MM.1S (cell line): ENCODE data around the gene POU2F2.
"Not testable (repeated sequence)": the region's sequence is repeated elsewhere in the genome, so short reads cannot be mapped to it uniquely, and the experiment has no call there.

Experiments used
- DNase-seq: peaks from one replicate; pipeline ENCODE4 v3.0.0-alpha.2; 2015
- H2AFZ ChIP-seq: fragments of 300-600 bp; sonication (generic); 2 replicates; pipeline ENCODE4 v1.6.0; 2016; ENCODE audit warnings: antibody characterized with exemption, low read length
- H3F3A ChIP-seq: fragments of 300-600 bp; sonication (generic); 2 replicates; pipeline ENCODE4 v1.6.1; 2016; ENCODE audit warnings: mild to moderate bottlenecking, antibody characterized with exemption, low read length, moderate library complexity, mixed read lengths; ENCODE audit not compliant: insufficient read depth
- H3K27ac ChIP-seq: fragments of 300-600 bp; sonication (generic); 2 replicates; pipeline ENCODE4 v1.5.1; 2016; ENCODE audit warnings: mild to moderate bottlenecking, low read length
- H3K27me3 ChIP-seq: fragments of 300-600 bp; sonication (generic); replicated peaks from 2 replicates; pipeline ENCODE4 v1.6.0; 2016; ENCODE audit warnings: low read length; ENCODE audit not compliant: insufficient read depth
- H3K36me3 ChIP-seq: fragments of 300-600 bp; sonication (generic); replicated peaks from 2 replicates; pipeline ENCODE4 v1.6.1; 2016; ENCODE audit warnings: mild to moderate bottlenecking, low read length, mixed read lengths; ENCODE audit not compliant: insufficient read depth
- H3K4me1 ChIP-seq: fragments of 300-600 bp; sonication (generic); 2 replicates; pipeline ENCODE4 v1.6.1; 2016; ENCODE audit warnings: low read length, mixed read lengths
- H3K4me2 ChIP-seq: fragments of 300-600 bp; sonication (generic); 2 replicates; pipeline ENCODE4 v1.6.0; 2016; ENCODE audit warnings: low read depth, low read length
- H3K4me3 ChIP-seq: fragments of 300-600 bp; sonication (generic); 2 replicates; pipeline ENCODE4 v1.5.1; 2016; ENCODE audit warnings: low read length, mixed read lengths
- H3K79me2 ChIP-seq: fragments of 300-600 bp; sonication (generic); 2 replicates; pipeline ENCODE4 v1.6.1; 2016; ENCODE audit warnings: mixed run types, low read length, mixed read lengths
- H3K9ac ChIP-seq: fragments of 300-600 bp; sonication (generic); 2 replicates; pipeline ENCODE4 v1.6.1; 2016; ENCODE audit warnings: low read length, mixed read lengths
- H3K9me2 ChIP-seq: fragments of 300-600 bp; sonication (generic); replicated peaks from 2 replicates; pipeline ENCODE4 v1.6.1; 2016; ENCODE audit warnings: mild to moderate bottlenecking, low read length, mixed read lengths; ENCODE audit not compliant: insufficient read depth
- H3K9me3 ChIP-seq: fragments of 300-600 bp; sonication (generic); replicated peaks from 2 replicates; pipeline ENCODE4 v1.6.1; 2016; ENCODE audit warnings: mild to moderate bottlenecking, low read length, mixed read lengths; ENCODE audit not compliant: insufficient read depth
- H4K20me1 ChIP-seq: fragments of 300-600 bp; sonication (generic); 2 replicates; pipeline ENCODE4 v1.6.1; 2016; ENCODE audit warnings: mild to moderate bottlenecking, low read length, moderate library complexity, mixed read lengths; ENCODE audit not compliant: insufficient read depth
- EZH2 ChIP-seq: fragments of 300-600 bp; sonication (generic); optimal IDR thresholded peaks from 2 replicates; pipeline ENCODE3; 2017; ENCODE audit warnings: low read depth, mild to moderate bottlenecking, antibody characterized with exemption, low read length, mixed read lengths
- EZH2phosphoT487 ChIP-seq: fragments of 300-600 bp; sonication (generic); IDR thresholded peaks from 2 replicates; pipeline ENCODE4 v1.6.1; 2018; ENCODE audit warnings: antibody characterized with exemption, low read length
- TF ChIP-seq, protein P1 (sequence below): fragments of 300-600 bp; sonication (generic); IDR thresholded peaks from 2 replicates; pipeline ENCODE4 v1.5.1; 2016; ENCODE audit warnings: antibody characterized with exemption, low read length, mixed read lengths

POU2F2 gene

DNA sequence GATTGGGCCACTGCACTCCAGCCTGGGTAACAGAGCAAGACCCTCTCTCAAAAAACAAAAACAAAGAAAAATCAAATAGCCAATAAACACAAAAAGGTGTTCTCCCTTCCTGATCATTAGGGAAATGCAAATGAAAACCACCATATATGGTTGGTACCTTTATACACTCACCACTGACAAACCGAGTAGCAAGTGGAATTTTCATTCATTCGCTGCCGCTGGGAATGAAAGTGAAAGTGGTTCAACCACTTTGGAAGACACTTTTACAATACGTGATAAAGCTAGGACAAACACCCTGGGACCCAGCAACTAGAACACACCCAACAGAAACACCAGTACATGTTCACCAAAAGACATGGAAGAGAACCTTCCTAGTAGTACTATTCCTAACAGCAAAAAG lies 83.3 kb downstream of the POU2F2 start:
- H3K4me1 ChIP-seq: no peaks in the 10 kb centered on the region; the same call in 1 of the 2 replicates
- peaks cover 2% of the 10 kb centered on the region; the same call in 1 of the 2 replicates for H3F3A ChIP-seq
- no peaks in the 10 kb centered on the region for H3K36me3 ChIP-seq
- H4K20me1 ChIP-seq: no peaks in the 10 kb centered on the region
- no peaks in the 10 kb centered on the region for H3K9me2 ChIP-seq
- peaks cover 9% of the 10 kb centered on the region; the same call in 1 of the 2 replicates for H3K27me3 ChIP-seq
- H3K4me2 ChIP-seq: peak overlapping the region; percentile 24; the same call in 1 of the 2 replicates
- H3K9me3 ChIP-seq: no peaks in the 10 kb centered on the region
- H3K4me3 ChIP-seq: no peak overlapping the region
- no peak for DNase-seq
- no peak overlapping the region for H2AFZ ChIP-seq
- TF ChIP-seq, protein P1, sequence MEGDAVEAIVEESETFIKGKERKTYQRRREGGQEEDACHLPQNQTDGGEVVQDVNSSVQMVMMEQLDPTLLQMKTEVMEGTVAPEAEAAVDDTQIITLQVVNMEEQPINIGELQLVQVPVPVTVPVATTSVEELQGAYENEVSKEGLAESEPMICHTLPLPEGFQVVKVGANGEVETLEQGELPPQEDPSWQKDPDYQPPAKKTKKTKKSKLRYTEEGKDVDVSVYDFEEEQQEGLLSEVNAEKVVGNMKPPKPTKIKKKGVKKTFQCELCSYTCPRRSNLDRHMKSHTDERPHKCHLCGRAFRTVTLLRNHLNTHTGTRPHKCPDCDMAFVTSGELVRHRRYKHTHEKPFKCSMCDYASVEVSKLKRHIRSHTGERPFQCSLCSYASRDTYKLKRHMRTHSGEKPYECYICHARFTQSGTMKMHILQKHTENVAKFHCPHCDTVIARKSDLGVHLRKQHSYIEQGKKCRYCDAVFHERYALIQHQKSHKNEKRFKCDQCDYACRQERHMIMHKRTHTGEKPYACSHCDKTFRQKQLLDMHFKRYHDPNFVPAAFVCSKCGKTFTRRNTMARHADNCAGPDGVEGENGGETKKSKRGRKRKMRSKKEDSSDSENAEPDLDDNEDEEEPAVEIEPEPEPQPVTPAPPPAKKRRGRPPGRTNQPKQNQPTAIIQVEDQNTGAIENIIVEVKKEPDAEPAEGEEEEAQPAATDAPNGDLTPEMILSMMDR: no peak
- TF ChIP-seq EZH2: no peak
- TF ChIP-seq EZH2phosphoT487: no peak
- H3K79me2 ChIP-seq: no peaks in the 10 kb centered on the region
- no peak overlapping the region for H3K27ac ChIP-seq
- no peak overlapping the region for H3K9ac ChIP-seq

DNA sequence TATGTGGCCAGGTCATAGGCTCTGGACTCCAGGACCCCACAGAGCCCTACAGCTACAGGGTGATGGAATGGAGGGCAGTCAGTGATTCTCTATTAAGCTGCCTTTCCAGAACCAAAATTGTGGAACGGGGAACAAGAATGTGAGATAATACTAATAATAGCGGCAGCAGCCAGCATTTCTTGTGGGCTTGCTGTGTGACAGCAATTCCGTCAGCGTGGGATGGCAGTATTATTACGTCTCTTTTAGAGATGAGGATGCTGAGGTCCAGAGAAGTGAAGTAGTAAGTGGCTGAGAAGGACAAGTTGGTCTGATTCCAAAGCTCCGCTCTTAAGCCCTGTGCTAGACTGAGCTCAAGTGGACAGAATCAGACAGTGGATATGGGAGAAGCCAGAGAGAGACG lies 86.7 kb downstream of the POU2F2 start:
- Histone ChIP-seq H3K9ac (no peak overlapping the region), H3K27me3 (no peaks in the 10 kb centered on the region), H3F3A (peaks cover 8% of the 10 kb centered on the region), H3K9me3 (no peaks in the 10 kb centered on the region), H3K27ac (no peak overlapping the region), H2AFZ (no peak overlapping the region), H3K9me2 (no peaks in the 10 kb centered on the region), H3K4me3 (no peak overlapping the region), H4K20me1 (no peaks in the 10 kb centered on the region), H3K79me2 (no peaks in the 10 kb centered on the region), H3K4me1 (peaks cover 8% of the 10 kb centered on the region), H3K36me3 (no peaks in the 10 kb centered on the region), H3K4me2 (no peak overlapping the region)
- TF ChIP-seq EZH2 (no peak), EZH2phosphoT487 (no peak)
- TF ChIP-seq, protein P1: no peak
- DNase-seq: no peak

DNA sequence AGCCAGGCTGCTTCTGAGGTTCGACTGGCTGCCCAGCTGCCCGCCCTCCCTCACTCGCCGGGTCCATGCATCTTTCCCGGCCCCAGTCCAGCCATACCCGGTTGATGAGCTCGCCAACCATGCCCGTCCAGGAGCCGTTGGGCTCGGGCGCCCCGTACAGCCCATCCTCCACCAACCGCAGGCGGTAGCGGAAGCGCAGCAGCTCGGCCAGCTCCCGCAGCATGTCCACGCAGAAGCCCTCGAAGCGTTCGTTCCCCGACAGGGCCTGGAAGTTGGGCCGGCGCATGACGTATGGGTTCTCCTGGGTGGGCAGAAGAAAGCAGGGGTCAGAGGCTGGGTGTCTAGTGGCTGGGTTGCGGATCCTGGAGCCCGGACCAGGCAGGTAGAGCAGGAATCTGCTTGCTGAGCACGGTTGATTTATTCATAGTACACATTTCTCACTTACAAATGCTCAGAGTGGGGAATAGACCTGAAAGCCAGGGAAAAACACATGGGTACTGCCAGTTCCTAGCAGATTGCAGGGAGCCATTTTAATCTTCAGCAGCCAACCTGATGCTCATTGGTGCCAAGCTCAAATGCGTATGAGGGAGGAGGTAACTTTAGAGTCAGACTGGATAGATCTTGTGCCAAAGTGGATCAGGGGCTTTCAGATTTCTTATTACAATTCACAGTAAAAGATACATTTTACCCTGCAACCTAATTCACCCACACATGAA lies 89.6 kb downstream of the POU2F2 start:
- no peaks in the 10 kb centered on the region for H3K9me3 ChIP-seq
- no peaks in the 10 kb centered on the region for H3K79me2 ChIP-seq
- TF ChIP-seq EZH2phosphoT487 (no peak), EZH2 (no peak)
- TF ChIP-seq, protein P1: no peak
- no peak overlapping the region for H3K9ac ChIP-seq
- H3K27ac ChIP-seq: no peak overlapping the region
- no peak overlapping the region for H2AFZ ChIP-seq
- DNase-seq: no peak
- H3K36me3 ChIP-seq: no peaks in the 10 kb centered on the region
- H3K4me1 ChIP-seq: peaks cover 8% of the 10 kb centered on the region
- H4K20me1 ChIP-seq: no peaks in the 10 kb centered on the region
- peaks cover 8% of the 10 kb centered on the region for H3F3A ChIP-seq
- peak overlapping the region; percentile 49; the same call in 1 of the 2 replicates for H3K4me2 ChIP-seq
- no peaks in the 10 kb centered on the region for H3K9me2 ChIP-seq
- no peak overlapping the region for H3K4me3 ChIP-seq
- H3K27me3 ChIP-seq: no peaks in the 10 kb centered on the region

DNA sequence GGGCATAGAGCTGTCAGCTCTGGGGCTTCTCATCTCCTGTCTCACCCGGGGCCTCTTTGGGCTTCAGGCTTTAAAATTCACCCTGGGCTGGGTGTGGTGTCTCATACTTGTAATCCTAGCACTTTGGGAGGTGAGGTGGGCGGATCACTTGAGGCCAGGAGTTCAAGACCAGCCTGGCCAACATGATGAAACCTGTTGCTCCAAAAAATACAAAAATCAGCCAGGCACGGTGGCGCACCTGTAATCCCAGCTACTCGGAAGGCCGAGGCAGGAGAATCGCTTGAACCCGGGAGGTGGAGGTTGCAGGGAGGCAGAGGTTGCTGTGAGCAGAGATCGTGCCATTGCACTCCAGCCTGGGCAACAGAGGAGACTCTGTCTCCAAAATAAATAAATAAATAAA lies 91.8 kb downstream of the POU2F2 start:
- H3K9me2 ChIP-seq, H3K4me2 ChIP-seq, H3K4me3 ChIP-seq, H3K79me2 ChIP-seq, H3K9me3 ChIP-seq, H3K27me3 ChIP-seq, DNase-seq, H3K27ac ChIP-seq, H3K4me1 ChIP-seq, H4K20me1 ChIP-seq, H3K36me3 ChIP-seq, H3F3A ChIP-seq, H2AFZ ChIP-seq, H3K9ac ChIP-seq: not testable (repeated sequence)
